Activated B cell treated with CpG ODN at 0.5 μM for 24 hours (primary cell): ENCODE results near the gene TRPC1. TPM values are rescaled to one million over a fixed set of nuclear protein-coding genes. Genes with fewer than 3 reads are reported as not detected.

Experiments
- ATAC-seq: fragments of 200-7000 bp; cut with Tn5 transposase; one replicate; pipeline ENCODE4 v1.10.0; 2021; ENCODE audit warnings: low read depth, mild to moderate bottlenecking, moderate library complexity
- CTCF ChIA-PET: fragments of 350-600 bp; sonication (Branson Sonifier 250); formaldehyde crosslinking; loops from one replicate; lab custom pipeline; 2021; ENCODE audit warnings: antibody characterized with exemption; lab: Charles Lee
- POLR2A ChIA-PET: fragments of 350-600 bp; sonication (Branson Sonifier 250); formaldehyde crosslinking; loops from one replicate; lab custom pipeline; 2021; ENCODE audit warnings: antibody characterized with exemption; lab: Charles Lee
- DNase-seq: peaks from one replicate; pipeline ENCODE4 v3.0.0; 2022
- H3K27ac Mint-ChIP-seq: one replicate; pipeline ENCODE4 v1.8.0; 2020; ENCODE audit warnings: mixed read lengths
- H3K27me3 Mint-ChIP-seq: one replicate; pipeline ENCODE4 v1.8.0; 2021; ENCODE audit warnings: mixed read lengths
- H3K36me3 Mint-ChIP-seq: one replicate; pipeline ENCODE4 v1.8.0; 2021; ENCODE audit warnings: low read depth, mixed read lengths
- H3K4me1 Mint-ChIP-seq: one replicate; pipeline ENCODE4 v1.8.0; 2021; ENCODE audit warnings: mixed read lengths
- H3K4me3 Mint-ChIP-seq: one replicate; pipeline ENCODE4 v1.8.0; 2020; ENCODE audit warnings: mild to moderate bottlenecking, mixed read lengths
- H3K9me3 Mint-ChIP-seq: one replicate; pipeline ENCODE4 v1.8.0; 2020; ENCODE audit warnings: mixed read lengths
- CTCF ChIP-seq: fragments of 200-600 bp; IDR thresholded peaks from one replicate; pipeline ENCODE4 v1.8.0; 2022; ENCODE audit warnings: antibody characterized with exemption, mild to moderate bottlenecking
- intact Hi-C: fragments of 100-400 bp; cut with micrococcal nuclease; formaldehyde crosslinking; loops from one replicate; pipeline ENCODE4 v1.15.1; 2024
- total RNA-seq: library from RNA; stranded (reverse); gene quantifications from 2 replicates; pipeline ENCODE4 v1.2.3, GENCODE V29; 2022

TRPC1 gene
- total RNA-seq, 1 donor from 2014 or later: 1.2 TPM

DNA sequence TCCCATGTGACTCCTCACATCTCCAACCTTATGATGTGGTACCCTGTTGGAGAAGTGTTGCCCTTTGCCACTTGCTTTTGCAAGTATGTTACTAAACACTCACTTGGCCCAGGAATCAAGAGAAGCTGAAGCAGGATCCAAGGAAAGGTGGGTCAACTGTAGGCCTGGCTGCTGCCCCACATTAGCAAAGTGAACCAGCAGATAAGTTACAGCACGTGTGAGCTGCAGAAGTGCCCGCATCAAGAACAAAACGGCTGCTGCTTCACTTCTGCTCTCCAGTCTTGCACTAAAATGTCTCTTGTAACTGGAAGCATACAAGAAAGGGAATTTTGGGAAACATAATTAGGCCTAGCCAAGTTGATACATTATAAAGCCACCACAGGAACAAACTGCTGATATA is 85.4 kb downstream of the TRPC1 start:
- no peaks in the 10 kb centered on the region for H3K4me1 Mint-ChIP-seq

DNA sequence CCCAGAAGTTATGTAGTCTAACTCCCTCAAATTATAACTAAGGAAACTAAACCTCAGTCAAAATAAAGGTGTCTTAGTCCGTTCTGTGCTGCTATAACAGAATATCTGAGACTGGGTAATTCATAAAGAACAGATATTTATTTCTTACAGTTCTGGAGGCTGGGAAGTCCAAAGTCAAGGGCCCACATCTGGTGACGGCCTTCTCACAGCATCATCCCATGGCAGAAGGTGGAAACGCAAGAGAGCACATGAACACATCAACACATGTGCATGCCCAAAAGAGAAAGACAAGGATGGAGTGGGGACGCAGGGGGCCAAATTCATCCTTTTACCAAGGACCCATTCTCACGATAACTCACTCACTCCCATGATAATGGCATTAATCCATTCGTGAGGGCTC is 92.0 kb downstream of the TRPC1 start:
- Mint-ChIP-seq H3K36me3 (no peaks in the 10 kb centered on the region), H3K9me3 (no peaks in the 10 kb centered on the region), H3K27me3 (peaks cover 4% of the 10 kb centered on the region), H3K27ac (no peak overlapping the region), H3K4me3 (no peak overlapping the region), H3K4me1 (no peaks in the 10 kb centered on the region)
- no peak for TF ChIP-seq CTCF
- ATAC-seq (no peak), DNase-seq (no peak)
- CTCF ChIA-PET: no interaction called here
- POLR2A ChIA-PET: no interaction called here
- intact Hi-C loops: no loop called here

More for the DNA sequence above, 85.4 kb downstream of the TRPC1 start:
- intact Hi-C loops: no loop called here
- DNase-seq (no peak), ATAC-seq (no peak)
- TF ChIP-seq CTCF: no peak
- H3K9me3 Mint-ChIP-seq: no peaks in the 10 kb centered on the region
- ChIA-PET POLR2A (no interaction called here), CTCF (no interaction called here)
- H3K4me3 Mint-ChIP-seq: no peak overlapping the region
- H3K36me3 Mint-ChIP-seq: no peaks in the 10 kb centered on the region
- peaks cover 4% of the 10 kb centered on the region for H3K27me3 Mint-ChIP-seq
- H3K27ac Mint-ChIP-seq: no peak overlapping the region

DNA sequence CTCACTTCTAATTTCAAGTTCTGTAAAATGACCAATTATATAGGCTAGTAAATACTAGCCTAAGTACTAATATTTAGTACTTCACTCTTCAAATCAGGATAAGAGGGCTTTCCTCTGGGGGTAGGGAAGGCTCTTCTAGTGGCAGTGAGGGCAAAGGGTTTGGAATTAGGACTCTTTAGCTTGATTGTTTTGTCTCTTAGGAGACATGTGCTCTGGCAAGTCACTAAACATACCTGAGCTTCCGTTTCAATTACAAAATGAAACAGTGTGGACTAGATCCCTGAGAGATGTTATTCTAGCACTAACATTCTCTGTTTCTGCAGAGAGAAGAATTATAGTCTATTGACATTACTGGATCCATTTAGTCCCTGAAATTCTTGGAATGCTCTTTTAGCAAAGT is 93.5 kb downstream of the TRPC1 start:
- ATAC-seq (no peak), DNase-seq (no peak)
- Mint-ChIP-seq H3K4me1 (no peaks in the 10 kb centered on the region), H3K27me3 (no peaks in the 10 kb centered on the region), H3K4me3 (no peak overlapping the region), H3K27ac (no peak overlapping the region), H3K9me3 (no peaks in the 10 kb centered on the region), H3K36me3 (no peaks in the 10 kb centered on the region)
- intact Hi-C loops: no loop called here
- TF ChIP-seq CTCF: no peak
- POLR2A ChIA-PET: interaction anchor here (0.6 kb wide), 1 partner anchor 1272 kb away, joined by 4 read pairs; no protein-coding TSS in a partner anchor
- CTCF ChIA-PET: no interaction called here

DNA sequence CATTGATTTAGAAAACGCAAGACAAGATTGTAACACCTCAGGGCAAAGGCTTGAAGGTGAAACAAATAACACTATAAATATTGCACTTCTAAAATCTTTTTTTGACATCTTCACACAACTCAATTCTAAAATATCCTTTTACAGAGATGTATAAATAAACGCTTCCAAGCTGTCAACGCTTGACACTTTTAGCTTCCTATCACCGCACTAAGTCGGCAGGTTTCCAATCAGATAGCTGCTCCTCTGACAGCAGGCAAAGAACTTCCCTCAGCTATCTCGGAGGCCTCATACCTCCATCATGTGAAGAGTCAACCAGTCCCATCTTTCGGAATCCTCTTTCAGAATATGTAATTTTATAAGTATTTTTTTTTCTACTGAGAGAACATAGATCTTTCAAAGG is 94.1 kb downstream of the TRPC1 start:
- Mint-ChIP-seq H3K4me3 (no peak overlapping the region), H3K36me3 (no peaks in the 10 kb centered on the region), H3K4me1 (no peaks in the 10 kb centered on the region), H3K27ac (no peak overlapping the region), H3K27me3 (no peaks in the 10 kb centered on the region), H3K9me3 (no peaks in the 10 kb centered on the region)
- POLR2A ChIA-PET: no interaction called here
- TF ChIP-seq CTCF: no peak
- intact Hi-C loops: no loop called here
- ATAC-seq: no peak
- CTCF ChIA-PET: no interaction called here
- DNase-seq: no peak

- POLR2A ChIA-PET: no interaction called here
- no peak for TF ChIP-seq CTCF
- no peaks in the 10 kb centered on the region for H3K4me1 Mint-ChIP-seq
Measured at GRCh38 chr3:142818651-142819050, 94.8 kb downstream of the TRPC1 start.

More at GRCh38 chr3:142818651-142819050, 94.8 kb downstream of the TRPC1 start:
- ATAC-seq (no peak), DNase-seq (no peak)
- Mint-ChIP-seq H3K36me3 (no peaks in the 10 kb centered on the region), H3K4me3 (no peak overlapping the region), H3K9me3 (no peaks in the 10 kb centered on the region), H3K27me3 (no peaks in the 10 kb centered on the region), H3K27ac (no peak overlapping the region)
- intact Hi-C loops: no loop called here
- CTCF ChIA-PET: no interaction called here
